ENCODE data around the gene TATDN2. TPM values are rescaled to one million over a fixed set of nuclear protein-coding genes. Genes with fewer than 3 reads are reported as not detected.

Gene TATDN2
- total RNA-seq, 2 experiments from 2014 or later = 22.0 to 57.5 TPM

DNA sequence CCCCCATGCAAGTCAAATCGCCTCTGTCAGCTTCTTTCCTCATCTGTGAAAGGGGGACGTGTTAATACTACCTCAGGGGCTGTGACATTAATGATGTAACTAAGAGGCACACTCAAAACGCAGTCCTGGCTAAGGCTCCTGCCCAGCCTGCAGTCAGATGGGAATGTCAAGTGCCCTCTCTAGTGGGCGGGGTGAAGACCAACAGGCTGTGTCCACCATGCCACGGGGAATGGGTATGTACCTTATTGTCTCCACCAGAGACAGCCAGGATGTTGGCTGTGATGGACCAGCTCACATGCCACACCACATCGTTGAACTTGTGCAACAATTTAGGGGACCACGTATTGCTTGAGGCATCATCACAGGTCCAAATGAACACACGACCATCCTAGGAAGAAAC lies 55.5 kb downstream of the TATDN2 start:
- H2AFZ ChIP-seq (ENCODE audit: low read length) = no peak overlapping the region
- H3K27ac ChIP-seq (ENCODE audit: low read depth, low read length, poor library complexity, severe bottlenecking) = no peak overlapping the region
- no peak overlapping the region for H3K4me3 ChIP-seq (ENCODE audit: low read depth, low read length, poor library complexity, severe bottlenecking)
- no peaks in the 10 kb centered on the region for H3K79me2 ChIP-seq (ENCODE audit: insufficient read depth, low read depth, low read length)
- H3K36me3 ChIP-seq (ENCODE audit: insufficient read depth, low read length) = peaks cover 100% of the 10 kb centered on the region
- CTCF ChIA-PET (ENCODE audit: unreplicated experiment) = no interaction called here
- H4K20me1 ChIP-seq (ENCODE audit: insufficient read depth, low read length) = no peaks in the 10 kb centered on the region; the same call in 1 of the 2 replicates
- TF ChIP-seq EZH2phosphoT487 (IDR thresholded peaks at IDR 0.05; ENCODE audit: borderline replicate concordance, low read depth, low read length) = no peak
- no peak for TF ChIP-seq CTCF (conservative IDR thresholded peaks at IDR 0.05; ENCODE audit: low read length)
- H3K9me2 ChIP-seq (ENCODE audit: insufficient read depth, low read length) = no peaks in the 10 kb centered on the region
- H3K4me1 ChIP-seq (ENCODE audit: insufficient read depth, low read length, poor library complexity, severe bottlenecking) = no peaks in the 10 kb centered on the region
- POLR2A ChIA-PET = interaction anchor here (0.6 kb wide), 1 partner anchor 205 kb away, joined by 3 read pairs; no protein-coding TSS in a partner anchor
- H3K9me3 ChIP-seq (ENCODE audit: low read length) = no peaks in the 10 kb centered on the region
- no TSS peak for BruUV-seq (replicated peaks)
- no peak overlapping the region for H3K4me2 ChIP-seq (ENCODE audit: low read length)
- no peak for DNase-seq (ENCODE audit: low spot score)
- intact Hi-C loops (cut with micrococcal nuclease; ENCODE audit: unreplicated experiment) = no loop called here

DNA sequence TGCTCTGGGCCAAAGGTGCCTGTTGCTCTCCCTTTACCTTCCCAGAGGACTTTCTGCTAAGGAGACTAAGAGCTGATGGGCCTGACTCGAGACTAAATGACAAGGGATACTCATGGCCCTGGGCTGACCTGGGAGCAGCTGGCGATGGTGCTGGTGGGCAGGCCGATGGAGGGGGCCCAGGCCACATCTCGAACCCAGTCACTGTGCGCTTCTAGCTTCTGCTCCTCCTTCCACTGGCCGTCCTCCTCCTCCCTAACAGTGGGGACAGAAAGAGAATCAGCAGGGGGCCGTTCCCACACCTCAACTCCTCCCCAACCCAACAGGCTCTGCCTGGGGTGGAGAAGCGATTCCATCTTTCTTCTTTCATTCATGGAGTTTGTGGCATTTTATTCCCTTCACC lies 56.6 kb downstream of the TATDN2 start:
- H3K4me3 ChIP-seq (ENCODE audit: low read depth, low read length, poor library complexity, severe bottlenecking) = no peak overlapping the region
- no peak overlapping the region for H2AFZ ChIP-seq (ENCODE audit: low read length)
- H3K27ac ChIP-seq (ENCODE audit: low read depth, low read length, poor library complexity, severe bottlenecking) = no peak overlapping the region
- peaks cover 100% of the 10 kb centered on the region for H3K36me3 ChIP-seq (ENCODE audit: insufficient read depth, low read length)
- H4K20me1 ChIP-seq (ENCODE audit: insufficient read depth, low read length) = no peaks in the 10 kb centered on the region; the same call in 1 of the 2 replicates
- no TSS peak for BruUV-seq (replicated peaks)
- no peaks in the 10 kb centered on the region for H3K9me2 ChIP-seq (ENCODE audit: insufficient read depth, low read length)
- H3K4me2 ChIP-seq (ENCODE audit: low read length) = no peak overlapping the region
- no peaks in the 10 kb centered on the region for H3K9me3 ChIP-seq (ENCODE audit: low read length)
- POLR2A ChIA-PET = no interaction called here
- CTCF ChIA-PET (ENCODE audit: unreplicated experiment) = no interaction called here
- no peak for TF ChIP-seq EZH2phosphoT487 (IDR thresholded peaks at IDR 0.05; ENCODE audit: borderline replicate concordance, low read depth, low read length)
- TF ChIP-seq CTCF (conservative IDR thresholded peaks at IDR 0.05; ENCODE audit: low read length) = no peak
- intact Hi-C loops (cut with micrococcal nuclease; ENCODE audit: unreplicated experiment) = no loop called here
- H3K4me1 ChIP-seq (ENCODE audit: insufficient read depth, low read length, poor library complexity, severe bottlenecking) = no peaks in the 10 kb centered on the region
- DNase-seq (ENCODE audit: low spot score) = no peak
- H3K79me2 ChIP-seq (ENCODE audit: insufficient read depth, low read depth, low read length) = no peaks in the 10 kb centered on the region

- POLR2A ChIA-PET = interaction anchor here (0.6 kb wide), 1 partner anchor 138 kb away, joined by 5 read pairs; no protein-coding TSS in a partner anchor
- Histone ChIP-seq H2AFZ (ENCODE audit: low read length) (no peak overlapping the region), H3K9me2 (ENCODE audit: insufficient read depth, low read length) (no peaks in the 10 kb centered on the region), H3K36me3 (ENCODE audit: insufficient read depth, low read length) (peaks cover 100% of the 10 kb centered on the region), H4K20me1 (ENCODE audit: insufficient read depth, low read length) (no peaks in the 10 kb centered on the region; the same call in 1 of the 2 replicates), H3K4me2 (ENCODE audit: low read length) (no peak overlapping the region), H3K79me2 (ENCODE audit: insufficient read depth, low read depth, low read length) (no peaks in the 10 kb centered on the region), H3K4me3 (ENCODE audit: low read depth, low read length, poor library complexity, severe bottlenecking) (no peak overlapping the region), H3K27ac (ENCODE audit: low read depth, low read length, poor library complexity, severe bottlenecking) (no peak overlapping the region), H3K9me3 (ENCODE audit: low read length) (no peaks in the 10 kb centered on the region), H3K4me1 (ENCODE audit: insufficient read depth, low read length, poor library complexity, severe bottlenecking) (no peaks in the 10 kb centered on the region)
- no peak for DNase-seq (ENCODE audit: low spot score)
- CTCF ChIA-PET (ENCODE audit: unreplicated experiment) = no interaction called here
- intact Hi-C loops (cut with micrococcal nuclease; ENCODE audit: unreplicated experiment) = no loop called here
- BruUV-seq (replicated peaks) = no TSS peak
- TF ChIP-seq EZH2phosphoT487 (IDR thresholded peaks at IDR 0.05; ENCODE audit: borderline replicate concordance, low read depth, low read length) (no peak), CTCF (conservative IDR thresholded peaks at IDR 0.05; ENCODE audit: low read length) (no peak)
These were observed 57.2 kb downstream of the TATDN2 start for GRCh38 chr3:10305331-10305902.
